Hepatocyte (in vitro differentiated cells): ENCODE data around the gene GLP2R. TPM values are rescaled to one million over a fixed set of nuclear protein-coding genes. Genes with fewer than 3 reads are reported as not detected.

Source experiments
- DNase-seq: peaks from one replicate; pipeline ENCODE4 v3.0.0-alpha.2; 2016; ENCODE audit warnings: low spot score
- H2AFZ ChIP-seq: fragments of 200-600 bp; sonication (generic); 2 replicates; pipeline ENCODE4 v1.6.0; 2016; ENCODE audit warnings: antibody characterized with exemption, mild to moderate bottlenecking
- H3K27ac ChIP-seq: fragments of 200-600 bp; sonication (generic); 2 replicates; pipeline ENCODE4 v1.5.1; 2016; ENCODE audit warnings: mild to moderate bottlenecking
- H3K27me3 ChIP-seq: fragments of 200-600 bp; sonication (generic); 2 replicates; pipeline ENCODE4 v1.6.1; 2016
- H3K36me3 ChIP-seq: fragments of 200-600 bp; sonication (generic); replicated peaks from 2 replicates; pipeline ENCODE4 v1.5.1; 2016; ENCODE audit warnings: low read depth; ENCODE audit not compliant: insufficient read depth
- H3K4me1 ChIP-seq: fragments of 200-600 bp; sonication (generic); 2 replicates; pipeline ENCODE4 v1.5.1; 2016; ENCODE audit warnings: mild to moderate bottlenecking, moderate library complexity; ENCODE audit not compliant: insufficient read depth
- H3K4me2 ChIP-seq: fragments of 200-600 bp; sonication (generic); 2 replicates; pipeline ENCODE4 v1.6.0; 2016
- H3K4me3 ChIP-seq: fragments of 200-600 bp; sonication (generic); 2 replicates; pipeline ENCODE4 v1.5.1; 2016; ENCODE audit warnings: mild to moderate bottlenecking
- H3K79me2 ChIP-seq: fragments of 200-600 bp; sonication (generic); 2 replicates; pipeline ENCODE4 v1.6.0; 2017; ENCODE audit warnings: mild to moderate bottlenecking
- H3K9me2 ChIP-seq: fragments of 200-600 bp; sonication (generic); replicated peaks from 2 replicates; pipeline ENCODE4 v1.6.0; 2017; ENCODE audit warnings: mild to moderate bottlenecking; ENCODE audit not compliant: insufficient read depth
- H3K9me3 ChIP-seq: fragments of 200-600 bp; sonication (generic); 2 replicates; pipeline ENCODE4 v1.5.1; 2016; ENCODE audit warnings: low read depth, mild to moderate bottlenecking
- H4K20me1 ChIP-seq: fragments of 200-600 bp; sonication (generic); 2 replicates; pipeline ENCODE4 v1.6.0; 2016; ENCODE audit warnings: mild to moderate bottlenecking; ENCODE audit not compliant: insufficient read depth, poor library complexity, severe bottlenecking
- EZH2 ChIP-seq: fragments of 200-600 bp; sonication (generic); IDR thresholded peaks from 2 replicates; pipeline ENCODE4 v1.6.1; 2016; ENCODE audit warnings: antibody characterized with exemption, mild to moderate bottlenecking, borderline replicate concordance
- EZH2phosphoT487 ChIP-seq: fragments of 200-600 bp; sonication (generic); IDR thresholded peaks from one replicate; pipeline ENCODE4 v1.6.1; 2018; ENCODE audit warnings: antibody characterized with exemption, mild to moderate bottlenecking, low read depth, moderate library complexity; ENCODE audit not compliant: unreplicated experiment, severe bottlenecking
- WGBS: methylation state at CpG from one replicate; pipeline ENCODE4 v1.1.6; 2016; ENCODE audit warnings: low lambda C conversion rate; ENCODE audit errors: missing lambda C conversion rate; 5-methylcytosine and 5-hydroxymethylcytosine counted together
- polyA plus RNA-seq: library from polyadenylated mRNA; unstranded; fragments of >200 nt; fragmentation: Nextera tagmentation; extraction: Ambion mirVana; gene quantifications from 2 replicates; pipeline ENCODE4 v1.2.1, GENCODE V29; 2016
- total RNA-seq: library from RNA; depleted of rRNA; stranded (reverse); fragments of >200 nt; gene quantifications from 2 replicates; pipeline ENCODE4 v1.2.3, GENCODE V29; 2014
- TF ChIP-seq, protein P1 (sequence below): fragments of 200-600 bp; sonication (generic); IDR thresholded peaks from 2 replicates; pipeline ENCODE4 v1.5.1; 2016; ENCODE audit warnings: antibody characterized with exemption, mild to moderate bottlenecking; ENCODE audit not compliant: poor library complexity

Gene GLP2R
- total and polyA plus RNA-seq, 2 experiments from 2014 or later, result 1.5 to 3.3 TPM

- TF ChIP-seq EZH2 (no peak), EZH2phosphoT487 (no peak)
- TF ChIP-seq, protein P1, sequence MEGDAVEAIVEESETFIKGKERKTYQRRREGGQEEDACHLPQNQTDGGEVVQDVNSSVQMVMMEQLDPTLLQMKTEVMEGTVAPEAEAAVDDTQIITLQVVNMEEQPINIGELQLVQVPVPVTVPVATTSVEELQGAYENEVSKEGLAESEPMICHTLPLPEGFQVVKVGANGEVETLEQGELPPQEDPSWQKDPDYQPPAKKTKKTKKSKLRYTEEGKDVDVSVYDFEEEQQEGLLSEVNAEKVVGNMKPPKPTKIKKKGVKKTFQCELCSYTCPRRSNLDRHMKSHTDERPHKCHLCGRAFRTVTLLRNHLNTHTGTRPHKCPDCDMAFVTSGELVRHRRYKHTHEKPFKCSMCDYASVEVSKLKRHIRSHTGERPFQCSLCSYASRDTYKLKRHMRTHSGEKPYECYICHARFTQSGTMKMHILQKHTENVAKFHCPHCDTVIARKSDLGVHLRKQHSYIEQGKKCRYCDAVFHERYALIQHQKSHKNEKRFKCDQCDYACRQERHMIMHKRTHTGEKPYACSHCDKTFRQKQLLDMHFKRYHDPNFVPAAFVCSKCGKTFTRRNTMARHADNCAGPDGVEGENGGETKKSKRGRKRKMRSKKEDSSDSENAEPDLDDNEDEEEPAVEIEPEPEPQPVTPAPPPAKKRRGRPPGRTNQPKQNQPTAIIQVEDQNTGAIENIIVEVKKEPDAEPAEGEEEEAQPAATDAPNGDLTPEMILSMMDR, result peak; percentile 89
- Histone ChIP-seq H3K4me3 (no peak overlapping the region), H4K20me1 (no peaks in the 10 kb centered on the region), H3K4me1 (peaks cover 4% of the 10 kb centered on the region), H2AFZ (no peak overlapping the region), H3K4me2 (no peak overlapping the region), H3K9me3 (no peaks in the 10 kb centered on the region), H3K27me3 (no peaks in the 10 kb centered on the region), H3K36me3 (no peaks in the 10 kb centered on the region), H3K27ac (no peak overlapping the region), H3K9me2 (no peaks in the 10 kb centered on the region), H3K79me2 (no peaks in the 10 kb centered on the region)
- 26% methylated on average over 6 of the region's 6 CpGs for WGBS
- peak; percentile 84 for DNase-seq
Observed at GRCh38 chr17:9924735-9925191, 99.0 kb downstream of the GLP2R start.

- H3K9me2 ChIP-seq, result no peaks in the 10 kb centered on the region
- no peak overlapping the region for H2AFZ ChIP-seq
- TF ChIP-seq EZH2 (no peak), EZH2phosphoT487 (no peak)
- TF ChIP-seq, protein P1, result no peak
- no peak overlapping the region for H3K4me3 ChIP-seq
- H3K4me1 ChIP-seq, result peaks cover 4% of the 10 kb centered on the region
- WGBS, result 96% methylated on average over 11 of the region's 11 CpGs
- H3K4me2 ChIP-seq, result no peak overlapping the region
- no peaks in the 10 kb centered on the region for H3K27me3 ChIP-seq
- no peaks in the 10 kb centered on the region for H4K20me1 ChIP-seq
- no peaks in the 10 kb centered on the region for H3K79me2 ChIP-seq
- no peak overlapping the region for H3K27ac ChIP-seq
- H3K9me3 ChIP-seq, result no peaks in the 10 kb centered on the region
- H3K36me3 ChIP-seq, result no peaks in the 10 kb centered on the region
- no peak for DNase-seq
Observed at GRCh38 chr17:9925457-9925856, 99.7 kb downstream of the GLP2R start.

- 93% methylated on average over 21 of the region's 21 CpGs for WGBS
- H3K4me2 ChIP-seq, result no peak overlapping the region
- peaks cover 4% of the 10 kb centered on the region for H3K4me1 ChIP-seq
- no peak for DNase-seq
- TF ChIP-seq, protein P1, result no peak
- TF ChIP-seq EZH2 (no peak), EZH2phosphoT487 (no peak)
- H3K27me3 ChIP-seq, result no peaks in the 10 kb centered on the region
- no peaks in the 10 kb centered on the region for H3K36me3 ChIP-seq
- no peak overlapping the region for H3K4me3 ChIP-seq
- H3K79me2 ChIP-seq, result no peaks in the 10 kb centered on the region
- no peak overlapping the region for H3K27ac ChIP-seq
- H2AFZ ChIP-seq, result no peak overlapping the region
- no peaks in the 10 kb centered on the region for H4K20me1 ChIP-seq
- no peaks in the 10 kb centered on the region for H3K9me3 ChIP-seq
- H3K9me2 ChIP-seq, result no peaks in the 10 kb centered on the region
Observed at GRCh38 chr17:9926150-9926804, 100.6 kb downstream of the GLP2R start.
